Esophagus muscularis mucosa (tissue), 4 donors: ENCODE results near the gene SSTR4. TPM values are rescaled to one million over a fixed set of nuclear protein-coding genes. Genes with fewer than 3 reads are reported as not detected.

ENCODE experiments used
- DNase-seq: peaks from one replicate; pipeline ENCODE4 v3.0.0-alpha.2; 2017; ENCODE audit errors: extremely low spot score
- H3K27ac ChIP-seq, 4 donors: fragments of 200-600 bp; sonication (generic); replicated peaks in 1 of 4; 1 replicate in 3 of 4; 2 replicates in 1 of 4; pipeline ENCODE4 v1.5.1; 2016 to 2019; ENCODE audit warnings: mild to moderate bottlenecking in 1 of 4
- H3K27me3 ChIP-seq, 4 donors: fragments of 200-600 bp; sonication (generic); one replicate each; pipeline versions ENCODE4 v1.5.1 to v1.6.0; 2016 to 2019
- H3K36me3 ChIP-seq, 4 donors: fragments of 200-600 bp; sonication (generic); one replicate each; pipeline ENCODE4 v1.5.1; 2016 to 2019
- H3K4me1 ChIP-seq, 4 donors: fragments of 200-600 bp; sonication (generic); one replicate each; pipeline ENCODE4 v1.5.1; 2016 to 2019
- H3K4me3 ChIP-seq, 4 donors: fragments of 200-600 bp; sonication (generic); 1 replicate in 2 of 4; 2 replicates in 2 of 4; pipeline ENCODE4 v1.5.1; 2016 to 2019; ENCODE audit warnings: mild to moderate bottlenecking in 4 of 4, moderate library complexity in 1 of 4
- H3K9me3 ChIP-seq, 4 donors: fragments of 200-600 bp; sonication (generic); 1 replicate in 3 of 4; 2 replicates in 1 of 4; pipeline ENCODE4 v1.5.1; 2016 to 2019
- EP300 ChIP-seq: sonication (generic); formaldehyde crosslinking; IDR thresholded peaks from one replicate; pipeline ENCODE4 v1.6.1; 2017; ENCODE audit warnings: antibody characterized with exemption
- POLR2A ChIP-seq: fragments of 450-650 bp; IDR thresholded peaks from one replicate; pipeline ENCODE4 v1.6.1; 2017; ENCODE audit warnings: antibody characterized with exemption, moderate library complexity, mild to moderate bottlenecking, low read depth
- POLR2AphosphoS5 ChIP-seq, 2 donors: sonication (generic); formaldehyde crosslinking; IDR thresholded peaks; one replicate each; pipeline ENCODE4 v1.6.1; 2017; ENCODE audit warnings: antibody characterized with exemption in 2 of 2
- WGBS: methylation state at CpG from one replicate; pipeline ENCODE4 v1.1.5; 2018; 5-methylcytosine and 5-hydroxymethylcytosine counted together
- intact Hi-C: fragments of 100-400 bp; cut with DNase I; formaldehyde crosslinking; loops from one replicate; pipeline ENCODE4 v1.15.1; 2023
- total RNA-seq, 4 donors: library from RNA; depleted of rRNA; stranded (reverse); fragments of >200 nt; gene quantifications; one replicate each; pipeline versions ENCODE4 v1.1.0 to v1.2.1, GENCODE V29; 2016
- TF ChIP-seq, protein P1 (sequence below), 3 experiments: fragments of 200-600 bp in 2 of 3; fragments of 450-650 bp in 1 of 3; sonication (generic) in 2 of 3; IDR thresholded peaks; one replicate each; pipeline ENCODE4 v1.5.1; 2017 to 2019; ENCODE audit warnings: antibody characterized with exemption in 3 of 3, mild to moderate bottlenecking in 2 of 3, moderate library complexity in 1 of 3

SSTR4 gene
- total RNA-seq, 4 donors from 2014 or later, result not detected

GRCh38 chr20:23029324-23029723, 5.8 kb upstream of the SSTR4 start:
- Histone ChIP-seq H3K9me3 (no peaks in the 10 kb centered on the region), H3K27ac (no peak overlapping the region), H3K27me3 (peaks cover 0 to 20% (median 0%) of the 10 kb centered on the region in 4 donors), H3K36me3 (no peaks in the 10 kb centered on the region), H3K4me1 (peaks cover 0 to 6% (median 0%) of the 10 kb centered on the region in 4 donors), H3K4me3 (no peak overlapping the region)
- intact Hi-C loops, result no loop called here
- TF ChIP-seq POLR2AphosphoS5 (IDR thresholded peaks at IDR 0.05), result no peak
- no peak for TF ChIP-seq POLR2A
- TF ChIP-seq, protein P1, sequence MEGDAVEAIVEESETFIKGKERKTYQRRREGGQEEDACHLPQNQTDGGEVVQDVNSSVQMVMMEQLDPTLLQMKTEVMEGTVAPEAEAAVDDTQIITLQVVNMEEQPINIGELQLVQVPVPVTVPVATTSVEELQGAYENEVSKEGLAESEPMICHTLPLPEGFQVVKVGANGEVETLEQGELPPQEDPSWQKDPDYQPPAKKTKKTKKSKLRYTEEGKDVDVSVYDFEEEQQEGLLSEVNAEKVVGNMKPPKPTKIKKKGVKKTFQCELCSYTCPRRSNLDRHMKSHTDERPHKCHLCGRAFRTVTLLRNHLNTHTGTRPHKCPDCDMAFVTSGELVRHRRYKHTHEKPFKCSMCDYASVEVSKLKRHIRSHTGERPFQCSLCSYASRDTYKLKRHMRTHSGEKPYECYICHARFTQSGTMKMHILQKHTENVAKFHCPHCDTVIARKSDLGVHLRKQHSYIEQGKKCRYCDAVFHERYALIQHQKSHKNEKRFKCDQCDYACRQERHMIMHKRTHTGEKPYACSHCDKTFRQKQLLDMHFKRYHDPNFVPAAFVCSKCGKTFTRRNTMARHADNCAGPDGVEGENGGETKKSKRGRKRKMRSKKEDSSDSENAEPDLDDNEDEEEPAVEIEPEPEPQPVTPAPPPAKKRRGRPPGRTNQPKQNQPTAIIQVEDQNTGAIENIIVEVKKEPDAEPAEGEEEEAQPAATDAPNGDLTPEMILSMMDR (IDR thresholded peaks at IDR 0.05), result no peak
- TF ChIP-seq EP300, result no peak
- WGBS, result 83% methylated on average over 4 of the region's 4 CpGs
- no peak for DNase-seq

DNA sequence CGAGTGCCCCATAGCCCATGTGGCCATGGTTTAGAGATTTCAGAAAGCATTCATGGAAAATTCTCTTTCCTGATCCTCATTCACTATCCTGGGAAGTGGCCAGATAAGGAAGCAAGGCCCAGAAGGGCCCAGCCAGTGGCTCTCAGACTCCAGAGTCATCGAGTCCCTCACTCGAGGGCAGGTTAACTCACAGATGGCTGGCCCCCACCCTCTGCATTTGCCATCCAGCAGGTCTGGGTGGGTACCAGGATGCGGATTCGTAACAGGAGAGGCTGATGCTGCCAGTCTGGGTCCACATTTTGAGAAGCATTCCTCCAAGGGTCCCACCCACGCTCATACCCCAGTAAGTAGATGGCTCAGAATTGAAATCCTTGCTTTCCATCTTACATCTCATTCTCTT, 3.8 kb upstream of the SSTR4 start:
- intact Hi-C loops, result no loop called here
- no peaks in the 10 kb centered on the region for H3K9me3 ChIP-seq

DNA sequence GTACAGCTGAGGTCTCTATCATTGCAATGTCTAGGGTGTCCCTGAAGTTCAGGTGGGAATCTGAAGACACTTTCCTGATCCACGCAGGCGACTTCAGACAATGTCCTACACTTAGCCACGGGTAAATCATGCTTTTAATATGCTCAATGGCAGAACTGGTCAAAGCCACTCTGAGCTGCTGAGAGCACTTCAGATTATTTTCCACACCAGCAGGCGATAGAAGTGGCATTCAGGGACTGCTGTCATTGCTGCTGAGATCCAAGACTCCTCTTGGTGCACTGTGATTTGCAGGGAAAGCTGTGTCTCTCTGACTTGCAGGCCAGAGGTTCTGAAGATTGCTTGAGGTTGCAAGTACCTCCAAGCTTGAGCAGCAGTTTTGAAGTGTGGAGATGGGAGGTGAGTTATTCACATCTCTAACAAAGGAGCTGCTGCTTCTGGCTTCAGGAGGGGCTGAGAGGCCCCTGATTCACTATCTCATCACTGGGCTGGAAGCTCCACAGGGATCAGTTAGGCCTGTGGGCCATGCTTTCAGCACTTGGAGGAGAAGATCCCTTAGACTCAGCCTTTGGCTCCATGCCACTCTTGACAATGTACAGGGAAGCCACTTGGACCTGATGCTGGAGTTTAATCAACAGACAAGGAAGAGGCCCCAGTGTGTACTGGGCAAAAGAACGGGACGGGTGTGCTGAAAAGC, 2.9 kb upstream of the SSTR4 start:
- H3K4me1 ChIP-seq, result peaks cover 0 to 10% (median 7%) of the 10 kb centered on the region in 4 donors
- 90% methylated on average over 6 of the region's 6 CpGs for WGBS

More for the DNA sequence above, 3.8 kb upstream of the SSTR4 start:
- Histone ChIP-seq H3K4me1 (peaks cover 0 to 10% (median 7%) of the 10 kb centered on the region in 4 donors), H3K27ac (no peak overlapping the region), H3K4me3 (no peak overlapping the region), H3K27me3 (peaks cover 0 to 40% (median 4%) of the 10 kb centered on the region in 4 donors), H3K36me3 (no peaks in the 10 kb centered on the region)
- TF ChIP-seq EP300, result no peak
- TF ChIP-seq, protein P1 (IDR thresholded peaks at IDR 0.05), result no peak
- no peak for TF ChIP-seq POLR2AphosphoS5 (IDR thresholded peaks at IDR 0.05)
- no peak for TF ChIP-seq POLR2A
- DNase-seq, result no peak
- WGBS, result 92% methylated on average over 6 of the region's 6 CpGs

GRCh38 chr20:23032750-23033078, 2.4 kb upstream of the SSTR4 start:
- H3K36me3 ChIP-seq, result no peaks in the 10 kb centered on the region
- H3K27me3 ChIP-seq, result peaks cover 0 to 52% (median 6%) of the 10 kb centered on the region in 4 donors
- peaks cover 0 to 10% (median 7%) of the 10 kb centered on the region in 4 donors for H3K4me1 ChIP-seq
- 60% methylated on average over 5 of the region's 5 CpGs for WGBS
- no peaks in the 10 kb centered on the region for H3K9me3 ChIP-seq
- no peak for TF ChIP-seq EP300
- no peak for TF ChIP-seq POLR2A
- TF ChIP-seq POLR2AphosphoS5 (IDR thresholded peaks at IDR 0.05), result no peak
- TF ChIP-seq, protein P1 (IDR thresholded peaks at IDR 0.05), result no peak
- DNase-seq, result no peak
- intact Hi-C loops, result no loop called here
- H3K27ac ChIP-seq, result no peak overlapping the region
- no peak overlapping the region for H3K4me3 ChIP-seq

More for the DNA sequence above, 2.9 kb upstream of the SSTR4 start:
- TF ChIP-seq POLR2AphosphoS5 (IDR thresholded peaks at IDR 0.05), result no peak
- TF ChIP-seq, protein P1 (IDR thresholded peaks at IDR 0.05), result no peak
- TF ChIP-seq EP300, result no peak
- TF ChIP-seq POLR2A, result no peak
- Histone ChIP-seq H3K36me3 (no peaks in the 10 kb centered on the region), H3K9me3 (no peaks in the 10 kb centered on the region), H3K4me3 (no peak overlapping the region), H3K27ac (no peak overlapping the region), H3K27me3 (peaks cover 0 to 48% (median 6%) of the 10 kb centered on the region in 4 donors)
- DNase-seq, result no peak
- intact Hi-C loops, result no loop called here

GRCh38 chr20:23033918-23034317, 1.2 kb upstream of the SSTR4 start:
- no peak overlapping the region for H3K27ac ChIP-seq
- WGBS, result no CpG with 5 or more reads among the region's 4 CpGs
- H3K4me3 ChIP-seq, result no peak overlapping the region
- TF ChIP-seq POLR2A (no peak), EP300 (no peak), POLR2AphosphoS5 (IDR thresholded peaks at IDR 0.05) (no peak)
- TF ChIP-seq, protein P1 (IDR thresholded peaks at IDR 0.05), result no peak
- H3K27me3 ChIP-seq, result peaks cover 0 to 59% (median 6%) of the 10 kb centered on the region in 4 donors
- intact Hi-C loops, result no loop called here
- no peaks in the 10 kb centered on the region for H3K36me3 ChIP-seq
- H3K4me1 ChIP-seq, result peaks cover 0 to 10% (median 7%) of the 10 kb centered on the region in 4 donors
- no peak for DNase-seq
- no peaks in the 10 kb centered on the region for H3K9me3 ChIP-seq
